Stomach smooth muscle (tissue), 2 donors: Measurements from ENCODE around the gene USP34.

Experiments
- H3K27ac ChIP-seq: one replicate; pipeline ENCODE4 v1.7.0; 2013; ENCODE audit warnings: mild to moderate bottlenecking, low read length, inconsistent platforms
- H3K27me3 ChIP-seq, 2 donors: one replicate each; pipeline ENCODE4 v1.7.0; 2013; ENCODE audit warnings: low read length in 2 of 2; ENCODE audit not compliant: insufficient read depth in 2 of 2, control insufficient read depth in 1 of 2
- H3K36me3 ChIP-seq, 2 donors: one replicate each; pipeline ENCODE4 v1.7.0; 2013; ENCODE audit warnings: low read length in 2 of 2; ENCODE audit not compliant: control insufficient read depth in 2 of 2, insufficient read depth in 2 of 2
- H3K4me1 ChIP-seq: one replicate; pipeline ENCODE4 v1.7.0; 2013; ENCODE audit warnings: low read length; ENCODE audit not compliant: control insufficient read depth, insufficient read depth
- H3K4me3 ChIP-seq, 2 donors: one replicate each; pipeline ENCODE4 v1.7.0; 2013; ENCODE audit warnings: low read length in 2 of 2
- H3K9ac ChIP-seq, 2 donors: one replicate each; pipeline ENCODE4 v1.7.0; 2013; ENCODE audit warnings: low read length in 2 of 2, mild to moderate bottlenecking in 1 of 2
- H3K9me3 ChIP-seq, 2 donors: one replicate each; pipeline ENCODE4 v1.7.0; 2013; ENCODE audit warnings: low read length in 2 of 2; ENCODE audit not compliant: control insufficient read depth in 2 of 2
- donor health status: healthy.
- donor health status: Pancreatic carcinoma.

USP34 gene

GRCh38 chr2:61423714-61424113 is 47.2 kb downstream of the USP34 start:
- Histone ChIP-seq H3K36me3 (no peaks in the 10 kb centered on the region), H3K4me1 (peaks cover 2% of the 10 kb centered on the region), H3K27ac (no peak overlapping the region), H3K27me3 (no peaks in the 10 kb centered on the region), H3K4me3 (no peak overlapping the region), H3K9me3 (no peaks in the 10 kb centered on the region), H3K9ac (no peak overlapping the region)

GRCh38 chr2:61421611-61422010 is 49.3 kb downstream of the USP34 start:
- Histone ChIP-seq H3K27ac (no peak overlapping the region), H3K4me1 (peaks cover 2% of the 10 kb centered on the region)

GRCh38 chr2:61420991-61421544 is 49.8 kb downstream of the USP34 start:
- no peak overlapping the region for H3K4me3 ChIP-seq
- no peaks in the 10 kb centered on the region for H3K4me1 ChIP-seq
- no peaks in the 10 kb centered on the region for H3K27me3 ChIP-seq
- H3K27ac ChIP-seq, result no peak overlapping the region
- H3K9me3 ChIP-seq, result no peaks in the 10 kb centered on the region
- no peaks in the 10 kb centered on the region for H3K36me3 ChIP-seq
- H3K9ac ChIP-seq, result no peak overlapping the region

More at GRCh38 chr2:61421611-61422010, 49.3 kb downstream of the USP34 start:
- no peaks in the 10 kb centered on the region for H3K9me3 ChIP-seq
- H3K9ac ChIP-seq, result no peak overlapping the region
- H3K4me3 ChIP-seq, result no peak overlapping the region
- no peaks in the 10 kb centered on the region for H3K36me3 ChIP-seq
- H3K27me3 ChIP-seq, result no peaks in the 10 kb centered on the region

DNA sequence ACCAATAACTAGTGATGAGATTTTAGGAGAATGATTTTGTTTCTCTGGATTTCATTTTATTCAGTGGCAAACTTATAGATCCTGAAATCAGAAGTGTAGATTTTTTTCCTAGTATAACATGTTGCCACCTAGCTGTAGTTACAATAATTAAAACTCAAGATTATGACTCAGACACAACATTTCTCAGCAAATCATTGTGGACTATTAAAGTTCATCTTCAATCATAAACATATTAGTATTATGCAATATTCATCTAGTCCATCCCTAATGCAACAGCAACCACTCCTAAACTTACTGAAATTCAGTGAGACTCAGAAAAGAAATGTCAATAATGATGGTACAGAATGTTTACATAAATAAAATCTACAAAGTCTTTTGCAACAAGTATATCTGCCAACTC is 51.3 kb downstream of the USP34 start:
- Histone ChIP-seq H3K4me1 (peaks cover 4% of the 10 kb centered on the region), H3K9me3 (no peaks in the 10 kb centered on the region), H3K36me3 (no peaks in the 10 kb centered on the region), H3K27me3 (no peaks in the 10 kb centered on the region), H3K4me3 (no peak overlapping the region), H3K9ac (no peak overlapping the region), H3K27ac (no peak overlapping the region)

- H3K9me3 ChIP-seq, result no peaks in the 10 kb centered on the region
- H3K4me3 ChIP-seq, result no peak overlapping the region
- peaks cover 6% of the 10 kb centered on the region for H3K4me1 ChIP-seq
- no peaks in the 10 kb centered on the region for H3K36me3 ChIP-seq
- no peak overlapping the region for H3K27ac ChIP-seq
- H3K27me3 ChIP-seq, result no peaks in the 10 kb centered on the region
- no peak overlapping the region for H3K9ac ChIP-seq
Measured at GRCh38 chr2:61419129-61419528, 51.8 kb downstream of the USP34 start.

DNA sequence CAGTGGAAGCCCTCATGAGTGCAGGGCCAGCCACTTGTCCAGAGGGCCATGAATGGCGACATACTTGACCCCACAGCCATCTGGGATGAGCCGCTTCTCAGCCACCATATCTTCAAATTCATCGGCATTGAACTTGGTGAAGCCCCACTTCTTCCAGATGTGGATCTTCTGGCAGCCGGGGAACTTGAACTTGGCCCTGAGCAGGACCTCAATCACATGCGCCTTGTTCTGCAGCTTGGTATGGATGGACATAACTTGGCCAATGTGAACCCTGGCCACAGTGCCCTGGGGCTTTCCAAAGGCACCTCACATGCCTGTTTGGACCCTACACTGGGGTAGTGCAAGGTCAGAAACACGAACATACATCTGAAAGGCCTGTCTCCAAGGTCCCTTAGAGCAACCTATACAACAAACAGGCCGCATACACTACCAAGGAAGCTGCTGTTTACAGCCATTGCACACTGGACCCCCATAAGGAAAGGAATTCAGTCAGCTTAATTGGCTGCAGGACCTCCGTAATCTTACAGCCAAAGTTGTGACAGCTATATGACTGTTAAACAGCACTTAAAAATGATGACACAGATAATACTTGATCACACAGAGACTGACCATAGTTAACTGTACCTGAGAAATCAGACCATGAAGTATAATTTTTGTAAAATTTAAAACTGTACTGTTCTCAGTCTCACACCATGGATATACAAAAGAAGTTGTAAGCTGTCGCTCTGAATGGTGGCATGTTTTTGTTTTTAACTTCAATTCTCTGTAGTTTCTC is 53.8 kb downstream of the USP34 start:
- H3K27ac ChIP-seq, result no peak overlapping the region
- H3K9me3 ChIP-seq, result no peaks in the 10 kb centered on the region
- H3K4me3 ChIP-seq, result no peak overlapping the region
- H3K36me3 ChIP-seq, result no peaks in the 10 kb centered on the region
- peaks cover 6% of the 10 kb centered on the region for H3K4me1 ChIP-seq
- no peak overlapping the region for H3K9ac ChIP-seq
- H3K27me3 ChIP-seq, result no peaks in the 10 kb centered on the region

GRCh38 chr2:61415265-61415664 is 55.6 kb downstream of the USP34 start:
- H3K4me1 ChIP-seq, result peaks cover 6% of the 10 kb centered on the region
- no peak overlapping the region for H3K9ac ChIP-seq
- no peak overlapping the region for H3K27ac ChIP-seq
- H3K9me3 ChIP-seq, result no peaks in the 10 kb centered on the region
- no peak overlapping the region for H3K4me3 ChIP-seq
- H3K36me3 ChIP-seq, result no peaks in the 10 kb centered on the region
- H3K27me3 ChIP-seq, result no peaks in the 10 kb centered on the region

- Histone ChIP-seq H3K9ac (no peak overlapping the region), H3K36me3 (no peaks in the 10 kb centered on the region), H3K27ac (no peak overlapping the region), H3K9me3 (no peaks in the 10 kb centered on the region), H3K4me1 (peaks cover 6% of the 10 kb centered on the region), H3K27me3 (no peaks in the 10 kb centered on the region), H3K4me3 (no peak overlapping the region)
Measured at GRCh38 chr2:61414674-61415073, 56.2 kb downstream of the USP34 start.

DNA sequence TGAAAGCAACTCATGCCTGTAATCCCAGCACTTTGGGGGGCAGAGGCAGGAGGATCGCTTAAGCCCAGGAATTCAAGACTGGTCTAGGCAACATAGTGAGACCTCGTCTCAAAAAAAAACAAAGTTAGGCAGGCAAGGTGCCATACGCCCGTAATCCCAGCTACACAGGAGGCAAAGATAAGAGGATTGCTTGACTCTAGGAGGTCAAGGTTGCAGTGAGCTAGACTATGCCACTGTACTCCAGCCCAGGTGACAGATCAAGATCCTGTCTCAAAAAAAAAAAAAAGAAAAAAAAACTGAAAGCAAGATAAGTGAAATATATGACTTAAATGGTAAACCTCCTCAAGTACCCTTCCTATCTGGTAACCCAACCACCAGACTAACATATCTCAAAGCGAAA is 59.8 kb downstream of the USP34 start:
- H3K27me3 ChIP-seq, result no peaks in the 10 kb centered on the region
- no peak overlapping the region for H3K4me3 ChIP-seq
- H3K36me3 ChIP-seq, result no peaks in the 10 kb centered on the region
- H3K4me1 ChIP-seq, result peaks cover 9% of the 10 kb centered on the region
- H3K27ac ChIP-seq, result no peak overlapping the region
- H3K9me3 ChIP-seq, result no peaks in the 10 kb centered on the region
- no peak overlapping the region for H3K9ac ChIP-seq

DNA sequence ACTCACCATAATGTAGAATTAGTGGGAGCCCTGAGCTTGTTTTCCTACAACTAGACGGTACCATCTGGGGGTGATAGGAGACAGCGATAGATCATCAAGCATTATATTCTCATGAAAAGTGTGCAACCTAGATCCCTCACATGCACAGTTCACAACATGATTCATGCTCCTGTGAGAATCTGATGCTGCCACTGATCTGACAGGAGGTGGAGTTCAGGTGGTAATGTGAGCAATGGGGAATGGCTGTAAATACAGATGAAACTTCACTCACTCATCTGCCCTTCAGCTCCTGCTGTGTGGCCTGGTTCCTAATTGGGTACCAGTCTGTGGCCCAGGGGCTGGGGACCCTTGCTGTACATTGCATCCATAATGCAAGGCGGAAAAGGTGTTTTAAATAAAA is 60.7 kb downstream of the USP34 start:
- H3K27me3 ChIP-seq, result no peaks in the 10 kb centered on the region
- H3K4me3 ChIP-seq, result no peak overlapping the region
- H3K36me3 ChIP-seq, result no peaks in the 10 kb centered on the region
- no peaks in the 10 kb centered on the region for H3K9me3 ChIP-seq
- H3K9ac ChIP-seq, result no peak overlapping the region
- peaks cover 9% of the 10 kb centered on the region for H3K4me1 ChIP-seq
- H3K27ac ChIP-seq, result no peak overlapping the region

- Histone ChIP-seq H3K9me3 (no peaks in the 10 kb centered on the region), H3K4me1 (peaks cover 3% of the 10 kb centered on the region), H3K4me3 (no peak overlapping the region), H3K36me3 (peaks cover 0 to 6% of the 10 kb centered on the region in 2 donors), H3K27me3 (no peaks in the 10 kb centered on the region), H3K27ac (no peak overlapping the region), H3K9ac (no peak overlapping the region)
Measured at GRCh38 chr2:61405813-61406212, 65.1 kb downstream of the USP34 start.
